Hematopoietic multipotent progenitor cell treated with erythropoietin and hydrocortisone succinate and interleukin-3 and kit ligand, for 17 days (in vitro differentiated cells): ENCODE measurements around the gene NUDT14.

Source experiments
- DNase-seq: peaks from one replicate; pipeline ENCODE4 v3.0.0-alpha.2; 2015; ENCODE audit warnings: low spot score

The NUDT14 gene

DNA sequence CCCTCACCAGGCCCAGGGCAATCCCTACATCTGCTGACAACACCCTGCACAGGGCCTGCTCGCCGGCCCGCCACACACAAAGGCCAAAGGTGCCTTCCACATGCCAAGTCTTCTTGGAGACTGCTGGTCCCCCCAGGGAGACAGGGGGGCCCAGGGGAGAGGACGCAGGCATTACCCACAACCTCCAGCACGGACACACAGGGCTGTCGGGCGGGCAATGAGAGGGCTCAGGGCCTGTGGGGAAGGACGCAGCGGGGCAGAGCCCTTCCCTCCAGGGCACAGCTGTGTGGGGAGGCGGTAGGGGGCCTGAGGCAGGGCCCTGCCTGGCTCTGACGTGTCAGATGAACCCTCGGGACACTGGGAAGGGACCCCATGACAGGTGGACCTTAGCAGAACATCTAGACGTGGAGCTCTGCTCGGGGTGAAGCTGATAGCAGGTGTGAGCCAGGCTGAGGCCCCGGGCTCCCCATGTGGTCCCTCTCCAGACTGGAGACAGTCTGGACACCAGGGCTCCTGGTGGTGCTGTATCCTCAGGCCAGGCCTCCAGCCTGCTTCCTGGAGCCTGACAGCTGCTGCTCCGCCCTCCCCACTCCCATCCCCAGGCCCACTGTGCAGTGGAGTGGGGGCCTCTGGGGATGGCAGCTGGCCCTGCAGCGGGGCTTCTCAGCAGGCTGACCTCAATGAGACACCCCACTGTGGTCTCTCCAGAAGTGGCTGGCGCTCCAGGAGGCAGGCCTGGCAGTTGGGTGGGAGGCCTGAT, 31.6 kb upstream of the NUDT14 start:
- no peak for DNase-seq

DNA sequence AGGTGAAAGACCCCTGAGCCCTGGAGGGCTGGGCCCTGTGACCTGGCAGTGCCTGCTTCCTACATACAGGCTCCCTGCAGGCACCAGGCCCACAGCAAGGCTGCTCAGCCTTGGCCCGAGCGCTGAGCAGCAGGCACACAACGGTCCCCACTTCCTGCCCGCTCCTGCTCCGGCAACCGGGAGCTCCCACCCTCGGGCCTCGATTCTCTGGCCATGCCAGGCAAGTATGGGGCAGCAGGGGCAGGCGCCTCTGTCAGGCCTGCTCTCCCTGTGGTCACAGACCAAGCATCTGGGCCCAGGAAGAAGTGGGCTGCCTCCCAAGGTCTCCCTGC, 30.6 kb upstream of the NUDT14 start:
- DNase-seq = no peak

GRCh38 chr14:105211086-105211757, 30.1 kb upstream of the NUDT14 start:
- DNase-seq = no peak

DNA sequence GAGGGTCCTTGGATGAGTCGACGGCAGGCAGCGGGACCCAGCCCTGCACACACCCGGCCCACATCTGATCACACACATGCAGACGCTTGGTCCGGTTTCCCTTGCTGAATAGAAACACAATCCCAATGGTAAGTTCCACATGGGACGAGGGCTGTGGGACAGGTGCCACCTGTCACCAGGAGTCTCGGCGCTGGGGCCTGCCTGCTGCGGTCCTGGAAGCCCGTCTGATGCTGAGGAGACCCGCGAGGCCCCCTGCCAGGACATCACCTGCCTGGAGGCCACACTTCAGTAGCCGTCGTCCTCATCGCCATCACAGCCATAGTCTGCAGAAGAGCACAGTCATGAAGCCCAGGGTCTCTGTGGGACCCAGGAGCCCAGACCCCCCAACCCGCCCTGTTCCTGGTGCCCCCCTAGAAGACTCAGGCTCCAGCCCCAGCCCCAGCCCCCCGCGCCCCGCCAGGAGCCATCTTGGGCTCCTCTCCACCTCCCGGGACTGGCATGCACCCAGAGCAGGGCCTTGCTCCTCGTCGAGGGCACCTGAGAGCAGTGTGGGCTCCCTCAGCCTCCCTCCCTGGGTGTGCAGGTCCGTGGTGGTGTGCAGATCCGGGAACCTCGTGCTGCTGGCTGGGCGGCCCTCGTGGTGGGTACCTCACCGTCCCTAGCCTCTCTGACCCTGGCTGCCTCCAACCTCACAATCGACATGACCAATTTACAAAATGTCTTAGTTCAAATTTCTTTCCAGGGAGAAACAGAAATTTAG, 29.3 kb upstream of the NUDT14 start:
- DNase-seq = no peak

GRCh38 chr14:105209646-105210045, 28.5 kb upstream of the NUDT14 start:
- DNase-seq = no peak

DNA sequence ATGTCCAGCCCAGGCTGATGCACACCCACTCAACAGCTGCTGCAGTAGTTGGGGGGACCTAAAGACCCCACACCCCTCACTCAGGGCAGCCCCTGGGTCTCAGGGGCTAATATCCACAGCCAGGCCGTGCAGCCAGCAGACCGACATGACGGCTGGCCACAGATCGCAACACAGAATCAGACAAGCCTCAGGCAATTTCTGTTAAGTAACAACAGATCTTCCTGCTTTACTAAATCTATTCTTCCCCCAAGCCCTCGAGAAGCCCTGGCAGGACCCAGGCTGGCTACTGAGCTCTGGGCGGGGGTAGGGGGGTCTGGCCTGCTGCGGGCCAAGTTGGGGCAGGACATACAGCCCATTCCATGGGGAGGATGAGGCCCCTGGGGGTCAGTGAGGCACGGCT, 28.0 kb upstream of the NUDT14 start:
- no peak for DNase-seq

- DNase-seq = no peak
Observed at GRCh38 chr14:105208738-105209075, 27.6 kb upstream of the NUDT14 start.

- no peak for DNase-seq
Observed at GRCh38 chr14:105207996-105208737, 27.1 kb upstream of the NUDT14 start.

DNA sequence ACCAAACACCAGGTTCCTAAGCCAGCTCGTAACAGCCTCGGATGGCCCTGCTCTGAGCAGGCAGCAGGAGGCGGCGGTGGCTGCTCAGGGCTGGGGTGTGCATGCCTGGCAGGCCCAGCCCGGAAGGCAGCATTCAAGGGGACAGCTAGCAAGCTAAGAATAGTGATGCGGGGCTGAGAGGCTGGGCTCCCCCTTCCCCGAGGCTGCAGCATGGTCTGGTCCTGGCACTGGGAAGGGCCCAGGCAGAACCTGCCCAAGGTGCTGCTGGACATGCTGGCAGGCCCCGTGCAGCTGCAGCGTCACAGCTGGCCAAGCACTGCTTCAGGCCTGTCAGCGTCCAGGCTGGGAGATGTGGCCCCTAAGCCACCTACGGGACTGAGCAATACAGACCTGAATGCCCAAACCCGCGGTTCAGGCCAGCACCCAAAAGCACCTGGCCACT, 26.4 kb upstream of the NUDT14 start:
- DNase-seq = no peak

- no peak for DNase-seq
Observed at GRCh38 chr14:105206873-105207272, 25.8 kb upstream of the NUDT14 start.

- no peak for DNase-seq
Observed at GRCh38 chr14:105205673-105206208, 24.6 kb upstream of the NUDT14 start.

- DNase-seq = no peak
Observed at GRCh38 chr14:105204931-105205672, 24.0 kb upstream of the NUDT14 start.

DNA sequence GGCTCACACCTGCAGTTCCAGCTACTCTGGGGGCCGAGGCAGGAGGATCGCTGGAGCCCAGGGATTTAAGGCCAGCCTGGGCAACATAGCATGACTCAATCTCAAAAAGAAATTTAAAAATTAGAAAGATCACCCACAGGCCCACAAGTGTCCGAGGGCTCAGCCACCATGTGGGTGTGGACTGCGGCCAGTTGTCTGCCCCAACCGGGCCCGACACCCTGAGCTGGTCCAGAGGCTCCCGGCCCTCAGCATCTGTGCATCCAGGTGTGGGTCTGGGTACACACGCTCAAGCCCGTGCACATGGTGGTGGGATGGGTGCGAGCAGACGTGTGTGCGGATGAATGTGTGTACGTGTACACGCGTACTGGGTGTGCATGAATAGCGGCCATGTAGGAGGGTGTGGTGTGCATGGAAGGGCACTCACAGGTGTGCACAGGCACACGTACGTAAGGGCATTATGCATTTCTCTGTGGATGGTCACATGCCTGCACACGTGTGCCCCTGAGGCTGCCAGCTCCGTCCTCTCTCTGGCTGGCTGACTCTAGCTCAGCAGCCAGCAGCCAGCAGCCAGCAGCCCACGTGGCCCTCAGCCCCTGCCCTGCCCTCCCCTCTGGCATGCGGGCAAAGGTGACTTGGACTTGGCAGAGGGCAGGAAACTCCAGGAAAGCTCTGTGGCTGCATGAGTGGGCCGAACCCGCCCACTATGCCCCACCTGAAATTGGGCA, 23.3 kb upstream of the NUDT14 start:
- no peak for DNase-seq

- no peak for DNase-seq
Observed at GRCh38 chr14:105203701-105204100, 22.6 kb upstream of the NUDT14 start.

- DNase-seq = peak; percentile 52
Observed at GRCh38 chr14:105203057-105203531, 22.0 kb upstream of the NUDT14 start.

DNA sequence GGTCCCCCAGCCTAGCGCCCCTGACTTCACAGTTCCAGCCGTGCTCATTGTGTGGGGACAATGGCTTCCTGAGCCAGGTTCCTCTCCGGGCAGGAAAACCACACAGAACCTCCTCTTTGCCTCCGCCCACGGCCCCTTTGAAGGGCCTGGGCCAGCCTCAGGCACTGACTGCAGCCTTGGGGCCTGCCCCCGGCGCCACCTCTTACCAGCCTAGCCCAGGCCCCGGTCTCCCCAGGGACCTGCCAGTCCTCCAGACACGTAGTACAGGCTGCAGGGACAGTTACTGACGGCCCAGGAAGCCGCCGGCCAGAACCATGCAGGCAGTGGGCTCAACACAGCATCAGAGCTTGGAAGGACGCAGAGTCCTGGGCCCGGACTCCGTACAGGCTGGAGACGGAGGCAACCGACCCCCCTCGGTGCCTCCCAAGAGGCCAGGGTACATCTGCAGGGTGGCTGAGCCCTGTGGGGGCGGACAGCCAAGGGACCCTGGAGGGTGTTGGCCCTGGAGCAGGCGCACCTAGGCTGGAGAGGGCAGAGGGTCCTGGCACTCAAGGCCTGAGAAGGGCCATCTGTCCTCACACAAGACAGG, 20.9 kb upstream of the NUDT14 start:
- no peak for DNase-seq

- no peak for DNase-seq
Observed at GRCh38 chr14:105201156-105201924, 20.2 kb upstream of the NUDT14 start.

DNA sequence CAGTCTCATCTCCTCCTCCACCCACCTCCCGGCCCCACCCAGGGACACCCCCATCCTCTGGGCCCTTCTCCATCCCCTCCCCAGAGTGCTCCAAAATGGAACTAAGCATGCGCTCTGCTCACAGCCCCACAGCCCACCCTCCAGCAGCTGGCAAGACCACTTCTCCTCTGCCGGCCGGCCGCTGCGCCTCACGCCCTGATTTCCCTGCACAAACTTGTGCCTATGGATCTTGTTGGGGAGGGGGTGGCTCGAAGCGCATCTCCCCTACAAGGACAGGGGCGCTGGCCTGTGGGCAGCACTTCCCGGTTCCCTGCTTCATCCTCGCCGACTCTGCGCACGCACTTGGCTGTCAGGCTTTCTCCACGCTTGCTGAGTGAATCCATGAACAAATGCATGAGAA, 19.5 kb upstream of the NUDT14 start:
- no peak for DNase-seq

- DNase-seq = no peak
Observed at GRCh38 chr14:105200074-105200473, 19.0 kb upstream of the NUDT14 start.

GRCh38 chr14:105199093-105199492, 18.0 kb upstream of the NUDT14 start:
- no peak for DNase-seq
